ENCODE results near the gene LMNA.

Gene LMNA

GRCh38 chr1:156151093-156151688 is 36.7 kb downstream of the LMNA start:
- no peak overlapping the region for H3K4me3 ChIP-seq (ENCODE audit: low read length)
- peaks cover 19% of the 10 kb centered on the region for H3K4me1 ChIP-seq (ENCODE audit: control insufficient read depth, insufficient read depth, low read length)
- H3K9ac ChIP-seq (ENCODE audit: low read length) = no peak overlapping the region
- no peaks in the 10 kb centered on the region for H3K36me3 ChIP-seq (ENCODE audit: control insufficient read depth, insufficient read depth, low read length, severe bottlenecking)
- peak; percentile 58 for DNase-seq (ENCODE audit: low read depth)
- no peaks in the 10 kb centered on the region for H3K9me3 ChIP-seq (ENCODE audit: control insufficient read depth, low read length)
- H3K27me3 ChIP-seq (replicated peaks; ENCODE audit: control insufficient read depth, insufficient read depth, low read length) = no peaks in the 10 kb centered on the region

- no peaks in the 10 kb centered on the region for H3K36me3 ChIP-seq (ENCODE audit: control insufficient read depth, insufficient read depth, low read length, severe bottlenecking)
- H3K9me3 ChIP-seq (ENCODE audit: control insufficient read depth, low read length) = no peaks in the 10 kb centered on the region
- peaks cover 10% of the 10 kb centered on the region for H3K4me1 ChIP-seq (ENCODE audit: control insufficient read depth, insufficient read depth, low read length)
- DNase-seq (ENCODE audit: low read depth) = no peak
- H3K9ac ChIP-seq (ENCODE audit: low read length) = no peak overlapping the region
- H3K4me3 ChIP-seq (ENCODE audit: low read length) = no peak overlapping the region
- no peaks in the 10 kb centered on the region for H3K27me3 ChIP-seq (replicated peaks; ENCODE audit: control insufficient read depth, insufficient read depth, low read length)
These were observed 38.1 kb downstream of the LMNA start for GRCh38 chr1:156152628-156153027.

- H3K27me3 ChIP-seq (replicated peaks; ENCODE audit: control insufficient read depth, insufficient read depth, low read length) = no peaks in the 10 kb centered on the region
- no peaks in the 10 kb centered on the region for H3K36me3 ChIP-seq (ENCODE audit: control insufficient read depth, insufficient read depth, low read length, severe bottlenecking)
- no peak within 1 kb of the TSS for H3K9ac ChIP-seq (ENCODE audit: low read length)
- H3K4me3 ChIP-seq (ENCODE audit: low read length) = no peak within 1 kb of the TSS
- no peak for DNase-seq (ENCODE audit: low read depth)
- H3K4me1 ChIP-seq (ENCODE audit: control insufficient read depth, insufficient read depth, low read length) = peaks cover 10% of the 10 kb centered on the region
- H3K9me3 ChIP-seq (ENCODE audit: control insufficient read depth, low read length) = no peaks in the 10 kb centered on the region
These were observed 38.9 kb downstream of the LMNA start, which contains the start of gene SEMA4A for GRCh38 chr1:156153362-156153761. SEMA4A (plus strand) TSS chr1:156153585; CDS start chr1:156154579, 994 bp downstream.

- Histone ChIP-seq H3K9ac (ENCODE audit: low read length) (no peak overlapping the region), H3K9me3 (ENCODE audit: control insufficient read depth, low read length) (no peaks in the 10 kb centered on the region), H3K36me3 (ENCODE audit: control insufficient read depth, insufficient read depth, low read length, severe bottlenecking) (no peaks in the 10 kb centered on the region), H3K27me3 (replicated peaks; ENCODE audit: control insufficient read depth, insufficient read depth, low read length) (no peaks in the 10 kb centered on the region), H3K4me1 (ENCODE audit: control insufficient read depth, insufficient read depth, low read length) (peaks cover 10% of the 10 kb centered on the region), H3K4me3 (ENCODE audit: low read length) (no peak overlapping the region)
- no peak for DNase-seq (ENCODE audit: low read depth)
These were observed 39.8 kb downstream of the LMNA start for GRCh38 chr1:156154317-156154749.

GRCh38 chr1:156155756-156156510 is 41.4 kb downstream of the LMNA start:
- Histone ChIP-seq H3K4me1 (ENCODE audit: control insufficient read depth, insufficient read depth, low read length) (peaks cover 9% of the 10 kb centered on the region), H3K9ac (ENCODE audit: low read length) (no peak overlapping the region), H3K36me3 (ENCODE audit: control insufficient read depth, insufficient read depth, low read length, severe bottlenecking) (no peaks in the 10 kb centered on the region), H3K9me3 (ENCODE audit: control insufficient read depth, low read length) (no peaks in the 10 kb centered on the region), H3K27me3 (replicated peaks; ENCODE audit: control insufficient read depth, insufficient read depth, low read length) (no peaks in the 10 kb centered on the region), H3K4me3 (ENCODE audit: low read length) (no peak overlapping the region)
- no peak for DNase-seq (ENCODE audit: low read depth)

GRCh38 chr1:156157506-156157905 is 43.0 kb downstream of the LMNA start:
- no peaks in the 10 kb centered on the region for H3K27me3 ChIP-seq (replicated peaks; ENCODE audit: control insufficient read depth, insufficient read depth, low read length)
- H3K4me1 ChIP-seq (ENCODE audit: control insufficient read depth, insufficient read depth, low read length) = peaks cover 16% of the 10 kb centered on the region
- H3K4me3 ChIP-seq (ENCODE audit: low read length) = no peak overlapping the region
- H3K9ac ChIP-seq (ENCODE audit: low read length) = no peak overlapping the region
- H3K36me3 ChIP-seq (ENCODE audit: control insufficient read depth, insufficient read depth, low read length, severe bottlenecking) = no peaks in the 10 kb centered on the region
- DNase-seq (ENCODE audit: low read depth) = no peak
- no peaks in the 10 kb centered on the region for H3K9me3 ChIP-seq (ENCODE audit: control insufficient read depth, low read length)

GRCh38 chr1:156157966-156158365 is 43.5 kb downstream of the LMNA start:
- no peak for DNase-seq (ENCODE audit: low read depth)
- Histone ChIP-seq H3K9ac (ENCODE audit: low read length) (no peak overlapping the region), H3K36me3 (ENCODE audit: control insufficient read depth, insufficient read depth, low read length, severe bottlenecking) (no peaks in the 10 kb centered on the region), H3K4me3 (ENCODE audit: low read length) (no peak overlapping the region), H3K9me3 (ENCODE audit: control insufficient read depth, low read length) (no peaks in the 10 kb centered on the region), H3K27me3 (replicated peaks; ENCODE audit: control insufficient read depth, insufficient read depth, low read length) (no peaks in the 10 kb centered on the region), H3K4me1 (ENCODE audit: control insufficient read depth, insufficient read depth, low read length) (peaks cover 21% of the 10 kb centered on the region)

- H3K27me3 ChIP-seq (replicated peaks; ENCODE audit: control insufficient read depth, insufficient read depth, low read length) = no peaks in the 10 kb centered on the region
- no peak for DNase-seq (ENCODE audit: low read depth)
- H3K36me3 ChIP-seq (ENCODE audit: control insufficient read depth, insufficient read depth, low read length, severe bottlenecking) = no peaks in the 10 kb centered on the region
- H3K4me3 ChIP-seq (ENCODE audit: low read length) = peak overlapping the region; percentile 50
- no peak overlapping the region for H3K9ac ChIP-seq (ENCODE audit: low read length)
- H3K9me3 ChIP-seq (ENCODE audit: control insufficient read depth, low read length) = no peaks in the 10 kb centered on the region
- H3K4me1 ChIP-seq (ENCODE audit: control insufficient read depth, insufficient read depth, low read length) = peaks cover 23% of the 10 kb centered on the region
These were observed 45.7 kb downstream of the LMNA start for GRCh38 chr1:156160000-156160742.

- Histone ChIP-seq H3K9me3 (ENCODE audit: control insufficient read depth, low read length) (no peaks in the 10 kb centered on the region), H3K27me3 (replicated peaks; ENCODE audit: control insufficient read depth, insufficient read depth, low read length) (no peaks in the 10 kb centered on the region), H3K36me3 (ENCODE audit: control insufficient read depth, insufficient read depth, low read length, severe bottlenecking) (no peaks in the 10 kb centered on the region), H3K9ac (ENCODE audit: low read length) (no peak overlapping the region), H3K4me1 (ENCODE audit: control insufficient read depth, insufficient read depth, low read length) (peaks cover 23% of the 10 kb centered on the region), H3K4me3 (ENCODE audit: low read length) (peak overlapping the region; percentile 50)
- peak; percentile 84 for DNase-seq (ENCODE audit: low read depth)
These were observed 46.2 kb downstream of the LMNA start for GRCh38 chr1:156160743-156161171.

- DNase-seq (ENCODE audit: low read depth) = no peak
- Histone ChIP-seq H3K4me3 (ENCODE audit: low read length) (no peak overlapping the region), H3K9ac (ENCODE audit: low read length) (no peak overlapping the region), H3K27me3 (replicated peaks; ENCODE audit: control insufficient read depth, insufficient read depth, low read length) (no peaks in the 10 kb centered on the region), H3K36me3 (ENCODE audit: control insufficient read depth, insufficient read depth, low read length, severe bottlenecking) (no peaks in the 10 kb centered on the region), H3K9me3 (ENCODE audit: control insufficient read depth, low read length) (peaks cover under 1% of the 10 kb centered on the region), H3K4me1 (ENCODE audit: control insufficient read depth, insufficient read depth, low read length) (peaks cover 23% of the 10 kb centered on the region)
These were observed 48.0 kb downstream of the LMNA start for GRCh38 chr1:156162430-156163037.

- no peak for DNase-seq (ENCODE audit: low read depth)
These were observed 49.2 kb downstream of the LMNA start for GRCh38 chr1:156163712-156164111.

More at GRCh38 chr1:156163712-156164111, 49.2 kb downstream of the LMNA start:
- Histone ChIP-seq H3K36me3 (ENCODE audit: control insufficient read depth, insufficient read depth, low read length, severe bottlenecking) (no peaks in the 10 kb centered on the region), H3K4me1 (ENCODE audit: control insufficient read depth, insufficient read depth, low read length) (peaks cover 23% of the 10 kb centered on the region), H3K27me3 (replicated peaks; ENCODE audit: control insufficient read depth, insufficient read depth, low read length) (no peaks in the 10 kb centered on the region), H3K4me3 (ENCODE audit: low read length) (no peak overlapping the region), H3K9me3 (ENCODE audit: control insufficient read depth, low read length) (peaks cover 3% of the 10 kb centered on the region), H3K9ac (ENCODE audit: low read length) (no peak overlapping the region)

Measured in adipocyte (in vitro differentiated cells).